IPS-NIHi7 (cell line): ENCODE measurements around the gene RENBP.
"Not testable (repeated sequence)": the region's sequence is repeated elsewhere in the genome, so short reads cannot be mapped to it uniquely, and the experiment has no call there.

ENCODE experiments used
- DNase-seq: peaks from one replicate; pipeline ENCODE4 v3.0.0; 2012; ENCODE audit warnings: mixed read lengths; ENCODE audit errors: extremely low spot score

RENBP gene

DNA sequence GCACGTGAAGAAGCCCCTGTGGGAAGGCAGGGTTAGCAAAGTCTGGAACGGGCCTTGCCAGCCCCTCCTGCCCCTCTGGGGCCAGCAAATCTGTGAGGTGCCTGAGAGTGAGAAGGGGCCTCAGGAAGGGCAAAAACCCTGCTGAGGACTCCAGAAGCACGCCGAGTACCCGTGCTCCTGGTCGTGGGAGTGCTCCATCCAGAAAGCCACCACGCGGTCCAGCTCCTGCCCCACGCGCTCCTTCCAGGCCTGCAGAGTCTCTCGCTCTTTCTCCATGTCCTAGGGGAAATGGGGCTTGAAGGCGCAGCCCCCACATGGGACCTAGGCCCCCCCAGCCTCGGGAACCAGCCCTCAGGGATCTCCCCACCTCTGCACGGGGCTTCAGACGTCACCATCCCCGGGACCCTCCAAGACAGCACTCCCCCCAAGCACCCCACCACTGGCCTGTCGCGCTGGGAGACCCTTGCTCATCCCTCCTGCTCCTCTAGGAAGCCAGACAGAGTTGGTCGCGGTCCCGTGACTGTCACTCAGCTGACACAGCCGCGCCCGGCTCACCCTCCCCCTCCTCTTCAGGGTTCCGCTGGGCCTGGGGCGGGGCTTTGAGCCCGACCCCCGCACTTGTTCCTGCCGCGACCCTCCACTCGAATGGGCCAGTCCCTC lies at the start of gene RENBP:
Gene RENBP, minus strand, starts transcription at position 504 of the 660 bp plus-strand sequence. Its CDS starts 33 bp downstream, at position 471.
- no peak for DNase-seq

- DNase-seq, result no peak
Measured at GRCh38 chrX:153993978-153994377, 49.5 kb upstream of the RENBP start.

DNA sequence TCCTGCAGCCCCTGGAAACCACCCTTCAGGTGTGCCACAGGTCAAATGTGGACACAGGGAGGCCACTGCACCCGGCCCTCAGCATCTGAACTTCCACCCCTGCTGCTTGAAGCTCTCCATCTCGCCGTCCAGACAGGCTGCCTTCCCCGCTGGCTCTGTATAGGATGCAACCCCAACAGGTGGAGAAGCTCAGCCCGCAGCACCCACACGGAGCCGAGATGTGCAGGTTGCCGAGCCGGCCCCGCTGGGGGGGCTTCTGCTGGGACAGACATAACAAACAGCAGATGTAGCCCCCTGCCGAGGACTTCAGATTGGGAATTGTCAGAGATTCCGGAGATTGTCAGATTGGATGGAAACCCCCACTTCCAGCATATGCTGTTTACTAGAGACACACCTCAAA lies 48.6 kb upstream of the RENBP start:
- no peak for DNase-seq

DNA sequence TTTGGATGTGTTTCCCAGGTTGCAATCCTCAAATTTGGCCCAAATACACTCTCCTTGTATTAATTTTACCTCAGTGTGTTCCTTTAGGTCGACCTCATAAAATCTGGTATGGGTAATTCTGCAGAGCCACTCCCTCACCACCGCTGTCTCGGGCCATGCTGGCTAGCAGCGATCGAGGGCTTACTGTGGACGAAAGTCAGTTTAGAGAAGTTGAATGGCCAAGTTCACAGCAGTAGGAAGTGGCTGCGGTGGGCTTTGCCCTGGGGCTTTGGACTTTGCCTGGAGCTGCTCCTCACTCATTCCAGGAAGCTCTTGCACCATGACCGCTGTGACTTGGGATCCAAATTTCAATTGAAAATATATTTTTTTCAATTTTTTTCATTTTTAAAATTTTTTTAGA lies 47.7 kb upstream of the RENBP start:
- no peak for DNase-seq

- DNase-seq, result no peak
Measured at GRCh38 chrX:153991013-153991580, 46.7 kb upstream of the RENBP start.

- DNase-seq, result no peak
Measured at GRCh38 chrX:153989973-153990655, 45.7 kb upstream of the RENBP start.

DNA sequence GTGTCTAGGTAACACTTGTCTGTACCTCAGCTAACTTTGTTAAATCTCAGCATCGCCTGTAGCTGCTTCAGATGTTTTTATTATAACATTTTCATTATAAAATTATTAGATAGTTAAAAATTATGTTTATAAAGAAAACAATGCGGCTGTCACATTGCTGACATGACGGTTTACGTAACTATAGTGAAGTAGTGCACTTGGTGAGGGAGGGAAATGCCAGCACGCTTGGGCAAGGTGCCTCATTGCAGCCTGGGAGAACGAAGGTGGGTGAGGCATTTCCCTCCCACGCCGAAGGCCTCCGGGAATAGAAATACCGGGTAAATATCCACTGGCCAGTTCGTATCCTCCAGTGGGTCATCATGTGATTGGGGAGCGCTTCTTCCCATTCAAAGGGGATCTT lies 44.0 kb upstream of the RENBP start:
- no peak for DNase-seq

GRCh38 chrX:153984351-153985178 lies 40.1 kb upstream of the RENBP start:
- no peak for DNase-seq

- DNase-seq, result no peak
Measured at GRCh38 chrX:153983321-153983801, 38.9 kb upstream of the RENBP start.

- no peak for DNase-seq
Measured at GRCh38 chrX:153981771-153982533, 37.5 kb upstream of the RENBP start.

DNA sequence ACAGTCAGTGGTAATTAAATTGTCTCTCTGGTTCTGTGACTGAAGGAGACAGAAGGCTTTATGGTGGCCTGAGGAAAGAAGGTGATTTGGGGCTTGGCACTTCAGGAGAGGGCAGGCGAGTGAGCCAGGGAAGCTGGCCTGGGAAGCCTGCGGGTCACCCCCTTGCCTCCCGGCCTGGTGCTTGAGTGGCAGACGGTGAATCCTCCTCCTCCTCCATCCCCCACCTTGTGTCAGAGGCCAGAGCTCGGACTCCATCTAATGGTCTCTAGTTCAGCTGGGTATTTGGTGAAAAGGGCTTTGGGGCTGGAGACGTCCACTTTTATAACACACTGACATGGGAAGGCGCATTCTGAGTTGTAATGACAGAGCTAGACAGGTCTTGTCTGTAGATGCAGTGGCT lies 36.8 kb upstream of the RENBP start:
- no peak for DNase-seq

DNA sequence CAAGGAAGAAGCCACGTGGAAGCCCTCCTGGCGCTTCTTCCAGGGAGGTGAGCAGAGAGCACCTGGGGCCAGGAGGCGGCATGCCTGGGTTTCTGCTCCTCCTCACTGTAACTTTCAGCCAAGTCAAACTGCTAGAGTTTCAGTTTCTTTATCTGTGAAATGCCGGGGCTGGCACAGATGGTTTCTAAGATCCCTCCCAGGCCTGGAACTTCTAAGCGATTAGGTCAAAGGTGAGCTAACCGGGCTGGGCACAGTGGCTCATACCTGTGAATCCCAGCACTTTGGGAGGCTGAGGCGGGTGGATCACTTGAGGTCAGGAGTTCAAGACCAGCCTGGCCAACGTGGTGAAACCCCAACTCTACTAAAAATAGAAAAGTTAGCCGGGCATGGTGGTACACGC lies 36.0 kb upstream of the RENBP start:
- DNase-seq, result not testable (repeated sequence)

DNA sequence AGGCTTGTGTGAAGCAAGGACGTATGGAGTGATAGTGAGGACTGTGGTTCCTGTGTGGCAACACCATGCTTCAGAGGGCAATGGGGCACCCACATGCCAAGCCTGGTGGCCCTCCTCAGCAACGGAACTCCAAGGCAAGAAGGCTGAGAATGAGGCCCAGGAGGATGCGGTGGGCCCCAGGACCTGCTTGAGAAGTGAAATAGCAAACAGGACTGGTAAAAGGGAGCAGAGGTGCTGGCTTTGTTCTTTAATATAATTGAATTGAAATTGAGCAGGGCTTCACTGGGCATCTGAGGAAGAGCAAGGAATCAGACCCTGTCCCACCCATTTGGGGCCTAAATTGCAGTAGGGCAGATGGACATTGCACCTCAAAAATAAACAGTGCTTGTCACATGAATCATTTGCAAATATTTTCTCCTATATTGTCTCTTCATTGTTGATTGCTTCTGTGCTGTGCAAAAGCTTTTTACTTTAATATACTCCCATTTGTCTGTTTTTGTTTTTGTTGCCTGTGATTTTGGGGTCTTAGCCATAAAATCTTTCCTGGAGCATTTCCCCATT lies 30.4 kb upstream of the RENBP start:
- no peak for DNase-seq

- DNase-seq, result no peak
Measured at GRCh38 chrX:153974003-153974725, 29.7 kb upstream of the RENBP start.

GRCh38 chrX:153973127-153974002 lies 28.9 kb upstream of the RENBP start:
- no peak for DNase-seq

DNA sequence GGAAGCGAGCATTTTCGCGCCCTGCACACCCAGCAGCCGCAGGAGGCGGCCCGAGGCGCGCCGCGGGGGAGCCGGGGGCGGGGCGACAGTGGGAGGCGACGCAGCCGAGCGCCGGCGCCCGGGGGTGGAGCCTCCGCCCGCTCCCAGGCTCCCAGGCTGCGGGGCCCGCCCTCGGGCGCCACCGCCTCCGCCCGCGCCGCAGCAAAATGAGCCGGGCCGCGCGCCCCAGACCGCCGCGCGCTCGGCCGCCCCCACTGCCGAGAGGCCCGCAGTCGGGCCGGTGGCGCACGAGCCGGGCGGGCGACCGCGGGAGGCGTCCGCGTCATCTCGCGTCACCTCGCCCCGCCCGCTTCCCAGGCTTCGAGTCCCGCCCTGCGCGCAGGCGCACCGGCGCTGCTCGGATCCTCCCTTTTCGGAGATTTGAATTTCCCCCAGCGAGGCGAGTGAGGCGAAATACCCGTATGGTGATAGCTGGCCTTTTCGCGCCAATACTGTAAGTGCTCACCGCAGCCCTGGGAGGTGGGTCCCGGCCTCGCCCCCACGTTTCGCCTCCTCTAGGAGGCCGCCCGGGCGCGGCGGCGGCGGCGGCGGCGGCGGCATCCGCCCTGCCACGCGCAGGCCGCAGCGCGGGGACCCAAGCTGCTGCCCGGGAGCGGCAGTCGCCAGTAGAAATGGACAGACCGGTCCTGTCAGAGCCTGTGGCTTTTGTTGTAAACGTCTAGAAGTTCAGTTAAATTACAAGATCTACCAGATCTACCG lies 28.1 kb upstream of the RENBP start, which contains the start of gene TMEM187:
Gene TMEM187, plus strand, starts transcription at position 387 of the 759 bp plus-strand sequence. CDS start 9,309 bp downstream, outside the sequence.
- peak; percentile 80 for DNase-seq

DNA sequence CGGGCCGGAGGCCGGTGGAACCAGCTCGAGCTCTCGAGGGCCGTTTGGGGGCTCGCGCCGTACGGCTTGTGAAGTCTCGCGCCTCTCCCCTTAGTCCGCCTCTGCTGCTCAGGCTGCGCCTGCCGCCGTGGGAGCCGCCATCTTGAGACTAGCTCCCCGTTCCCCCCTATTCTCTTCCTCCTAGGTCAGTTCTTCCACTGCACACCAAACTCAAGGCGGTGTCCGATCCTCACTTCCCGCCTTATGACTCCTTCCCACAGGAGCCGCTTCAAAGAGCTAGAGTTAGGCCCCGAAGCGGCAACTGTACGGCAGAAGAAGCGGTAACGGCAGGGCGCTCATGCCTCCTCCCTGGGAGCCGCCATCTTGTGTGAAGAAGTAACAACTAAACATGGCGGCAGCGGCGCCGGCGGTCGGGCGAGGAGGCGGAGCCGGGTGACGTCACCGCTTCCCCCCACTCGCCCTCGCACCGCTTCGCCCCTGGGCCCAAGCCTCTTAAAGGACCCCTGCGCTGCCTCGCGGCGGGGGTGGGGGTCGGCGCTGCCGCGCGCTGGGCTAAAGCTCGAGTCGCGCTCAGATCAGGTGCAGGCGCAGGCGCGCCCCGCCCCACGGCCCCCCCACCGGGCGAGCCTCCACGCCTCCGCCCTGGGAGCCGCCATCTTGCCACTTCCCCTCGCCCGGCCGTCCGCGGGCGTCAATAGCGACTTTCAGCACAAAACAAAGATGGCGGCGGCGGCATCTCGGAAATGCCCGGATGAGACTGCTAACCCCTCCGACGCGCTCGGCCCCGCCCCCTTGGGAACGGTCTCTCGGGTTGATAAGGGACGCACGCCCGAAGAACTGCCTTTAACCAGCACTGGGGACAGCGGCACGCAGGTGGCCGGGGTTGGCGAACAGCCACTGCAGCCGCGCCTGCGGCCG lies 27.3 kb upstream of the RENBP start, which contains the start of gene HCFC1:
Gene HCFC1, minus strand, starts transcription at position 369 of the 918 bp plus-strand sequence. CDS start 978 bp downstream, outside the sequence.
- peak; percentile 61 for DNase-seq
